Measurements from ENCODE around the gene SLX1B. TPM values are rescaled to one million over a fixed set of nuclear protein-coding genes. Genes with fewer than 3 reads are reported as not detected.
"Not testable (repeated sequence)": the region's sequence is repeated elsewhere in the genome, so short reads cannot be mapped to it uniquely, and the experiment has no call there.

The SLX1B gene
- 40.6 and 41.5 TPM in 2 replicates for total RNA-seq
- long read RNA-seq, transcript SLX1B-201 (6 exons, 1,165 nt) = major isoform, 6 of 6 reads
- long read RNA-seq, partial matches to known transcripts = 0 of 6 reads
- long read RNA-seq, other reads (novel, unspliced or antisense) = 0 of 6 reads

GRCh38 chr16:29454269-29454668 lies at the start of gene SLX1B, which contains the start of gene BOLA2:
Gene SLX1B, plus strand, starts transcription at chr16:29454533.
Gene BOLA2, minus strand, starts transcription at chr16:29454351. Its CDS starts 98 bp downstream, at chr16:29454253.
- not testable (repeated sequence) for H3K36me3 Mint-ChIP-seq (ENCODE audit: insufficient read depth); H3K27me3 Mint-ChIP-seq; DNase-seq (ENCODE audit: low spot score, unreplicated experiment); H3K4me1 Mint-ChIP-seq (ENCODE audit: low read depth); H3K4me3 Mint-ChIP-seq (ENCODE audit: low read depth); H3K27ac Mint-ChIP-seq; H3K9me3 Mint-ChIP-seq (ENCODE audit: low read depth)

GRCh38 chr16:29405249-29405648 lies 49.1 kb upstream of the SLX1B start:
- H3K4me1 Mint-ChIP-seq (ENCODE audit: low read depth); DNase-seq (ENCODE audit: low spot score, unreplicated experiment); H3K9me3 Mint-ChIP-seq (ENCODE audit: low read depth); H3K27me3 Mint-ChIP-seq; H3K4me3 Mint-ChIP-seq (ENCODE audit: low read depth); H3K36me3 Mint-ChIP-seq (ENCODE audit: insufficient read depth); H3K27ac Mint-ChIP-seq: not testable (repeated sequence)

GRCh38 chr16:29423587-29423986 lies 30.7 kb upstream of the SLX1B start:
- not testable (repeated sequence) for H3K9me3 Mint-ChIP-seq (ENCODE audit: low read depth); H3K4me1 Mint-ChIP-seq (ENCODE audit: low read depth)

GRCh38 chr16:29425390-29425789 lies 28.9 kb upstream of the SLX1B start:
- not testable (repeated sequence) for H3K9me3 Mint-ChIP-seq (ENCODE audit: low read depth); DNase-seq (ENCODE audit: low spot score, unreplicated experiment); H3K4me1 Mint-ChIP-seq (ENCODE audit: low read depth); H3K36me3 Mint-ChIP-seq (ENCODE audit: insufficient read depth); H3K27ac Mint-ChIP-seq; H3K27me3 Mint-ChIP-seq; H3K4me3 Mint-ChIP-seq (ENCODE audit: low read depth)

More at GRCh38 chr16:29423587-29423986, 30.7 kb upstream of the SLX1B start:
- not testable (repeated sequence) for H3K4me3 Mint-ChIP-seq (ENCODE audit: low read depth); DNase-seq (ENCODE audit: low spot score, unreplicated experiment); H3K27ac Mint-ChIP-seq; H3K36me3 Mint-ChIP-seq (ENCODE audit: insufficient read depth); H3K27me3 Mint-ChIP-seq

GRCh38 chr16:29453754-29454153 lies 579 bp upstream of the SLX1B start:
- not testable (repeated sequence) for H3K4me1 Mint-ChIP-seq (ENCODE audit: low read depth); H3K9me3 Mint-ChIP-seq (ENCODE audit: low read depth); H3K27ac Mint-ChIP-seq; DNase-seq (ENCODE audit: low spot score, unreplicated experiment); H3K27me3 Mint-ChIP-seq; H3K36me3 Mint-ChIP-seq (ENCODE audit: insufficient read depth); H3K4me3 Mint-ChIP-seq (ENCODE audit: low read depth)

GRCh38 chr16:29454828-29455227 lies 495 bp downstream of the SLX1B start:
- not testable (repeated sequence) for DNase-seq (ENCODE audit: low spot score, unreplicated experiment); H3K4me3 Mint-ChIP-seq (ENCODE audit: low read depth); H3K36me3 Mint-ChIP-seq (ENCODE audit: insufficient read depth); H3K27me3 Mint-ChIP-seq; H3K27ac Mint-ChIP-seq; H3K4me1 Mint-ChIP-seq (ENCODE audit: low read depth); H3K9me3 Mint-ChIP-seq (ENCODE audit: low read depth)

- H3K9me3 Mint-ChIP-seq (ENCODE audit: low read depth); H3K27me3 Mint-ChIP-seq; DNase-seq (ENCODE audit: low spot score, unreplicated experiment); H3K4me3 Mint-ChIP-seq (ENCODE audit: low read depth); H3K27ac Mint-ChIP-seq; H3K36me3 Mint-ChIP-seq (ENCODE audit: insufficient read depth); H3K4me1 Mint-ChIP-seq (ENCODE audit: low read depth): not testable (repeated sequence)
These were observed 3.3 kb downstream of the SLX1B start for GRCh38 chr16:29457660-29458059.

GRCh38 chr16:29459706-29460646 lies 5.6 kb downstream of the SLX1B start, which contains the start of gene SULT1A4:
Gene SULT1A4, plus strand, starts transcription at chr16:29459913. Its CDS starts 1,473 bp downstream, at chr16:29461386.
- not testable (repeated sequence) for H3K4me3 Mint-ChIP-seq (ENCODE audit: low read depth); H3K36me3 Mint-ChIP-seq (ENCODE audit: insufficient read depth); H3K27me3 Mint-ChIP-seq; DNase-seq (ENCODE audit: low spot score, unreplicated experiment); H3K27ac Mint-ChIP-seq; H3K4me1 Mint-ChIP-seq (ENCODE audit: low read depth); H3K9me3 Mint-ChIP-seq (ENCODE audit: low read depth)

GRCh38 chr16:29460647-29461030 lies 6.3 kb downstream of the SLX1B start:
- not testable (repeated sequence) for H3K27me3 Mint-ChIP-seq; H3K4me1 Mint-ChIP-seq (ENCODE audit: low read depth); H3K36me3 Mint-ChIP-seq (ENCODE audit: insufficient read depth); H3K27ac Mint-ChIP-seq; DNase-seq (ENCODE audit: low spot score, unreplicated experiment); H3K9me3 Mint-ChIP-seq (ENCODE audit: low read depth); H3K4me3 Mint-ChIP-seq (ENCODE audit: low read depth)

- H3K4me3 Mint-ChIP-seq (ENCODE audit: low read depth); H3K4me1 Mint-ChIP-seq (ENCODE audit: low read depth); H3K9me3 Mint-ChIP-seq (ENCODE audit: low read depth); H3K27ac Mint-ChIP-seq; H3K36me3 Mint-ChIP-seq (ENCODE audit: insufficient read depth); DNase-seq (ENCODE audit: low spot score, unreplicated experiment); H3K27me3 Mint-ChIP-seq: not testable (repeated sequence)
These were observed 11.9 kb downstream of the SLX1B start for GRCh38 chr16:29465985-29466824.

- H3K9me3 Mint-ChIP-seq (ENCODE audit: low read depth); DNase-seq (ENCODE audit: low spot score, unreplicated experiment); H3K4me1 Mint-ChIP-seq (ENCODE audit: low read depth); H3K27ac Mint-ChIP-seq; H3K4me3 Mint-ChIP-seq (ENCODE audit: low read depth); H3K36me3 Mint-ChIP-seq (ENCODE audit: insufficient read depth); H3K27me3 Mint-ChIP-seq: not testable (repeated sequence)
These were observed 12.6 kb downstream of the SLX1B start for GRCh38 chr16:29466904-29467303.

GRCh38 chr16:29467654-29468366 lies 13.5 kb downstream of the SLX1B start:
- H3K27ac Mint-ChIP-seq; DNase-seq (ENCODE audit: low spot score, unreplicated experiment); H3K9me3 Mint-ChIP-seq (ENCODE audit: low read depth); H3K4me3 Mint-ChIP-seq (ENCODE audit: low read depth); H3K27me3 Mint-ChIP-seq; H3K36me3 Mint-ChIP-seq (ENCODE audit: insufficient read depth); H3K4me1 Mint-ChIP-seq (ENCODE audit: low read depth): not testable (repeated sequence)
